Ammon's horn (tissue), 1 donor: ENCODE measurements around the gene GNG2.

Source experiments
- DNase-seq: peaks from one replicate; pipeline ENCODE4 v3.0.0-alpha.2; 2016; ENCODE audit warnings: low spot score

GNG2 gene

DNA sequence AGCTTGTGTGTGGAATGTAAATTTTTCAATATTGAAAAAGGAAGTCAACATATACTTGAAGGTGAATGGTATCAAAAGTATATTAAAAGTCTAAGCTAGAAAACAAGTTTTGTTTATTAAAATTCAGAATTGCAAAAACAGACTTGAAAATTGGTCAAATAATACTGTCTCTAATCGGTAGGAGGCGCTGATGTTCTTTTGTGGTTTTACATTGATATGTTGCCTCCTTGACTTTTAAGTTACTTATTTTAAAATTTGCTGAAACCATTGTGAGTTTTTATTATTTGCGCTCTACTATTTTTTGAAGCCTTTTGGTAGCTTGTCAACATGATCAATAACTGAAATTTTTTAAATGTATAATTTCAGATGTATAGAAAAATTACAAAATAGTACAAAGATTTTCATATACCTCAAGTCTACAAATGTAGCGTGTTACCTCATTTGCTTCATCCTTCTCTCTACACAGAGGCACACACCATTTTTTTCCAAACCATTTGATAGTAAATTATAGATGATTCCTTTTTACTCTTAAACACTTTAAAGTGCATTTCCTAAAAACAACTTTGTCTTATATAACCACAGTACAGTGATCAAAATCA lies 135.8 kb downstream of the GNG2 start:
- no peak for DNase-seq

DNA sequence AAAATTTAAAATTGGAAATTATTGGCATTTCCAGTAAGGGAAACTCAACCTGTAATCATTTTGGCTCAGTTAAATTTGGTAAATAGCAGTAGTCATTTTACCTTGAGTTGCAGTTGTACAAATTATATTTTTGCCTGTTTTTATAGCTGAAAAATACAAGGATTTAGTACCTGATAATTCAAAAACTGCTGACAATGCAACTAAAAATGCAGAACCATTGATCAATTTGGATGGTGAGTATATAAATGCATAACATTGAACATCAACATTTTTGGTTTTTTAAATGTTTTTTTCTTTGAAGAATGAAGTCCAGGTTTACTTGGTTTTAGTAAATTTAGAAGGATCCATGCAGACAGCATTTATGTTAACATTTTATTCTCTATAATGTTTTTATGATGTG lies 137.9 kb downstream of the GNG2 start:
- no peak for DNase-seq

DNA sequence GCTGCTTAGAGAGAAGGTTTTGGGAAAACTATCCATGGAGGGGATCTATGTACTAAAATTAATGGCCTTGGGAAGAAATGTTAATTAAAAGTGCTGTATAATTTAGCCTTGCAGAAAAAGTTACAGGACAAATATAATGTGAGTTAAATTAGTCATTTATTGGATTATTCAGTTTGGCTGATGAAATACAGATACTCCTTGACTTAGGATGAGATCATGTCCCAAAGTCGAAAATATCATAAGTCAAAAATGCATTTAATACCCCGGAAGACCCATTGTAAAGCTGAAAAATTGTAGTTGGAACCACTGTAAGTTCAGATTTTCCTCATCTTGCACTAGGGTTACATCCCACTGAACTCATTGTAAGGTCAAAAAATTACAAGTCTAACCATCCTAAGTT lies 138.7 kb downstream of the GNG2 start:
- DNase-seq = no peak

DNA sequence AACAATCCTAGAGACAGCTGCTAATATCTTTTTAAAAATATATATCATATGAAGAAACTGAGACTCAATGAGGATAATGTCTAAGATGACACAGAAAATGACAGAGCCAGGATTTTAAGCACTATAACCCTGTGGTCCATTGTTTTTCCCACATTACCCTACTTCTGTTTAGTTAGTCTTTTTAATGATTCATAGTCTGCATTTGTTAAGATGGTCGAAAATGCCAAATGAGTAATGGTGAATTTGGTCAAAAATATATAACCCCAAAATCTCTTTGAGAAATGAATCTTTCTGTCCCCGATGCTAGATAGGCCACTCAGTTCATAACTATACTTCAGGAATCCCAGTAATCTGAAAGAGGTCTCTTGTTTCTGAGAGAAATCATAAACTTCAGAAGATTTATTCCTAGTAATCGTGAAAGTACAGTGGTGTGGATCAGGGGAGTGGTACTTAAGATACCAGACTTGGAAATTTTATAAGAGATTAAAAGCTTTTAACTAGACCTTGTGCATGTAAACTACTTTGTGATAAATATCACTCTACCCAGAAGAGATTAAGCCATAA lies 139.7 kb downstream of the GNG2 start:
- no peak for DNase-seq

DNA sequence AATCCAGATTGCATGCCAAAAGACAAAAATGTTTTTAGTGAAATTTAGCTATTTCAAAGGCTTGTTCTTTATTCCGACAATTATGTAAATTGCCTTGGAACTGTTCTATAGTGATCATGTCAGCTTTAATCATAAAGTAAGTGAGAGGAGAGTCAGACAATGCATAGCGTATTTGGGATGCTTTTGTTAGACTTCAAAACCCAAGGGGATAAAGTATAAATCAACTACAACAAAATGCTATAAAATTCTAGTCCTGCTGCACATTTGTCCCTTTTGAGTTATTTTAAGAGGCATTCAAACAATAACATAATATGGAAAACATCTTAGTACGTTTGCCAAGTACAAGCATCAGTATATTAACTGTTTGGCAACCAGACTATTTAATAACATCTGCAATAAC lies 140.3 kb downstream of the GNG2 start:
- no peak for DNase-seq

DNA sequence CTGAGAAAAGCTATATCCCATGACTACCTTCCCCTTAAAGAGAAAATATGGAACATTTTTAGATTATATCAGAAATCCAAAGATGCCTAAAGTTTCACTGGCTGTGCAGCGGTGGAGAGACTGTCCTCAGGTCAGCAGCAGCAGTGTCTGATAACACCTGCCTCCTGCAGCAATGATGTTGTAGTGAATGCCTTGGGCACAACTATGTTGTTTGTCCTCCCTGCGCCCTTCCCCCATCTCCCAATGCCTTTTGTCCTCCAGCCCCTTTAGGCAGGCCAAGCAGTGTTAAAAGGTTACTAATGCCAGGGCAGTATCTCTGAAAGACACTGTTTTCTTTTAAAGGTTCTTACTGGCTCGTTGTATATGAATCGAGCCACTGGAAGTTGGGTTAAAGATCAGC lies 142.1 kb downstream of the GNG2 start:
- no peak for DNase-seq

DNA sequence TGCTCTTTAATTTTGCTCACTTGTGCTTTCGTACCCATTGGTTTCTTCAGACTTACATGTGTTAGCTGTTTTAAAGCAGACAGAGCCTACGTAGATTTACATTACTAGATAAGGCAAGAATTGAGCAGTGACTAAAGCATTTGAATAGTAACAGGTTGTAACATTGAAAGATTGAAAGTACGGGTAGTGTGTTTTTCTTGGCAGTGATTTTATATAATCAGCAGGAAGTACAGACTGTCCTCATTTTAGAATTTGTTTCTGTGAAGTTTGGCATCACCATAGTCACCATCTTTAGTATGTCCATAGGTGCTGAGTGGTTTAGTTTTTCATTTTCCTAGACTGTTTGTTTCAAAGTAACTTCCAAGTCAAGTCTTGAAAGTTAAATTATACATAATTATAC lies 142.9 kb downstream of the GNG2 start:
- no peak for DNase-seq

DNA sequence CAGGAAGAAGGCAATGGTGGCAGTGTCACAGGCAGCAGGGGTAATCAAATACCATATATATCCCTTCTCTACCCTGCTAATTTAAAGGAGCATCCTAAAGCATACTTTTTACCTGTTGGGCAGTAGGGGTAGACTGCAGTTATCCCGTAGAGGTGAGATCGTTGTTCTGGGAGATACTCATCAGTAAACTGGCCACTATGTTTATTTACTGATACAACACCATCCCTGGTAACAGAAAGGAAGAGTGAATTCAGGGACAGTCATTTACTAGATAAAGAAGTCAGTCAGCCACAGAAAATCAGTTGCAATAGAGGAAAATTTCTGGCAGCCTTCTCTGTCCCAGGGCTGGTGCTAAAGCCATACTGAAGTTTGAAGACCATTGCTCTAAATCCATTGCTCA lies 145.2 kb downstream of the GNG2 start:
- DNase-seq = no peak

DNA sequence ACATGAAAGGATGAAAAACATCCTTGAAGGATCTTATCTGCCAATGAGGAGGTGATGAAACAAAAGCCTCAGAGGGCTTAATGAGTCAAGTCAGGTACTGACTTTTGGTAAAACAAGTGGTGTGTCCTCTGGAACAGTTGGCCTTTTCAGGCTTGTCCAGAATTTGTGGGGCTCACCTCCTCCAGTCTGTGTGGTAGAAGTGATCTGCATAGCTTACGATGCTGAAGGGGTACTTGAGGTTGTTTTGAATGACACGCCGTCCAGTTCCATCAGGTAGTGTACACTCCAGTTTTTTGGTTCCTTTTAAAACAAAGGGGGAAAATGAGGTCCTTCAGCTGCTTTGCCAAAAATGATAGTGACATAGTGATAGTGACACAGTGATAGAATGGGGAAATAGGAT lies 145.9 kb downstream of the GNG2 start:
- DNase-seq = no peak

DNA sequence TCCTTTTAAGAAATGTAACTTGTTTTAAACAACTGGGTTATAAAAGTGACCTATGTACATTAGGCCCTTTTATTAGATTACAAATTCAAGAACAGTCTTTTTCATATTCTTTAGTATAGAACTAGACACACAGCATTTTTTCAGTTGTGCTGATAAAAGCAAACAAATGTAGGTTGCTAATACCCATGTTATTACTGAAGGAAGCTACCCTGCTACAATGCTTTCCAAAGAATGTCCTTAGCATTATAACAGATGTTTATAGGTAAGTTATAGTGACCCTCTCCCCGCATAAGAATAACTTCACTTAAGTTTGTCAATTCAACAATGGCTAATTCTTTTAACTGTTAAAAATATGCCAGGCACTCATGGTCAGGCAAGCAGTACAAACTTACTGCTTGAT lies 146.8 kb downstream of the GNG2 start:
- no peak for DNase-seq

DNA sequence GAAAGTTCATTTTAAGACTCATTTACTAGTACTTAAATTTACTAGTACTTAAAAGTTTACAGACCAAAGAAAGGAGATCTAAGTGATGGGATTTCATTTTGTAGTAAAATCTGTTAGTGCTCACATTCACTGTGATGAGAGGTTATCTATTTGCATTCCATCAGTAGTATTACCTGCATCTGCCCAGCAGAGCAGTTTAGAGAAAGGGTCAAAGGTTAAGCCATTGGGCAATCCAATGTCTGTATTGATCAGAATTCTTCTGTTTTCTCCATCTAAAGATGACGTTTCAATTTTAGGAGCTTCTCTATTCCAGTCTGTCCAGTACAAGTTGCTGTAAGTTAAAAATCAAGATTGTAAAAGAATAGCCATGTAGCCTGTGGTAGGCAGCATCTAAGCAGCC lies 147.2 kb downstream of the GNG2 start:
- DNase-seq = no peak

DNA sequence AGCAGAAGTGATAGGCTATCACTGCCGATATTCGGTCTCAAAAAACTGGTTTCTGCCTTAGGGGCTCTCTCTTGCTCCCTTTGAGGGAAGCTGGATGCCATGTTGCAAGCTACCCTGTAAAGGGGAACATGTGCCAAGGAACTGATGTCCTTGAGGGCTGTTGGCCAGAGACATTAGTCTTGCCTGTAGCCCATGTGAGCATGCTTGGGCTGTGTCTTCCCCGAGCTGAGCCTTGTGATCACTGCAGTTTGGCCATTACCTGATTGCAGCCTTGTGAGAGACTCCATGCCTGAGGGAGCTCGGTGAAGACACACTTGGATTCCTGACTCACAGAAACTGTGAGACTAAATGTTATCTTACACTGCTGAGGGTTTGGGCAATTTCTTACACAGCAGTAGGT lies 147.7 kb downstream of the GNG2 start:
- DNase-seq = no peak

DNA sequence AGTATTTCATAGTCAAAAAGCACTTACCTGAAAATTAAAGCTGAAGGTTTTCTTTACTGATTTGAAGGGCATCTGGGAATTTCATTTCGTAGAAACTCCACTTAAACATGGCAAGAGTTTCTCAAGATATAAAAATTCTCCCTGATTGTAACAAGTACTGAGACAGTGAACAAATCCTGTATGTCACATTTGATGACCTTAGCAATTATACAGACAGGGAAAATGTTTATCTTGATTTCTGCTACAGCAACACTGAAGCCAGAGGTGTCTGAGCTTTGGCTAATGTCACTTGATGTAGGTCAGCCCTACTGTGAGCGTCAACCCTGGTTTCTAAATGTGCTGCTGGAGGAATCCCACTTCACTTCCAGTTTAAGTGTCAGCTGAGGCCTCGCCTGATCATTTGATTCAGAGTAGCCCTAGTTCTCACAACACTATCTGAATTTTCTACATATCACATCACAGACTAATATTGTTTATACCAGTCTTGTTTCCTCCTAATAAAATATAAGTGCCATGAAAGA lies 149.8 kb downstream of the GNG2 start:
- no peak for DNase-seq

DNA sequence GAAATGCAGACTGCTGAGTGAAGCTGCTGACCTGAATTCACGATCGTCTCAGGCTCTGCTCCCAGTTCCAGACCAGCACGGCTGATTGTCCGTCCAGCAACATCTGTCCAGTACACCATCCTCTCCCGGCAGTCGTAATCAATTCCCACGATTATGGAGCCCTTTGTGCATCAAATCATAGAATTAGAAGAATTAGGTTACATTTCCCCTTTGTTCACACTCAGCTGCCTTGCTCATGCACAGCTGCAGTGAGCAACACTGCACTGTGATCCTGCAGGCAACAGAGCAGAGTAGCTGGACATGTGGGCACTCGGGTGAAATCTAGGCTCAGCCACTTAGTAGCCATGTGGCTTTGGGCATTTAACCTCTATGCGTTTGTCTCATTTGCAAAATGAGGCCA lies 151.1 kb downstream of the GNG2 start:
- peak; percentile 66 for DNase-seq

DNA sequence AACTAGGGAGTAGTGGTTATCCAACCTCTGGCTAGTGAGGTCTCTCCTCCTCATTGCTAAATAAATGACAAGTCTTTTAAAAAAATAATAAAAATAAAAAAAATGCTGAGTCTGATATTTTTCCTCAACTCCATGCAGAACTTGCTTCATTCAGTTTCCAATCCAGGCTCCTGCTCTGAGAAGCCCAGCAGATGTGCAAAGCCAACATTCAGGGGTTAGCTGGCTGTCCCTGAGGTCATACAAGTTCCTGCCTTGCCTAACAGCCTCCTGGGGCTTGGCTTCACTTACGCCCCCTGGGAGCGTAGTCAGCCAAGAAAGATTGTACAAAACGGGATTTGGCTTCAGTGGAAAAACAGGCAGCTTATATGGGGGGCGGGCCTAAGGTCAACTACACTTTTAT lies 152.2 kb downstream of the GNG2 start:
- no peak for DNase-seq

DNA sequence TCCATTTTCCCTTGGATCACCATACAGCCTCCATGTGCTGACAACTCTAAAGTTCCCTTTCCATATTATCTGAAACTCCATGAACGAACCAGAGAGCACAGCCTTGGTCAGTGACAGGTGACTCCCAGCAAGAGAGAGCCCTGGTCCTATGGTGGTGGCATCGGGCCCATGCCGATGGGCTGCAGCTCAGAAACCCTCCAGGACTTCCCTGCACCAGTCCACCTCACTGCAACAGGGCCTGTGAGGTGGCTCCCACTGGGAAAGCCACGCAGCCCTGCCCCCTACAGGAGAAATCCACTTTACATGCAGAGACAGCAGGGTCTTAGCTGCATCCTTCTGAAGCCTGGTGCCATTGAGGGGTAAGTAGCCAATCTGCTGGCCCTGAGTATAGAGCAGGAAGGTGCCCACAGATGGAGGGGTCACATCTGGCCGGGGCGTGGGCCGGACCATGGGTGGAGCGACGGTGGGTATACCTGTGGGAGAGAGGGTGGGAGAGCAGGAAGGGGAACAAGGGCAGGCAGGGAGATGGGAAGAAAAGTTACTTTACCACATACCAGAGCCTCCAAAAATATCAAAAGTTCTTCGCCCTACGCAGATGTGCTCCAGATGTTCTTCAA lies 153.7 kb downstream of the GNG2 start:
- no peak for DNase-seq

DNA sequence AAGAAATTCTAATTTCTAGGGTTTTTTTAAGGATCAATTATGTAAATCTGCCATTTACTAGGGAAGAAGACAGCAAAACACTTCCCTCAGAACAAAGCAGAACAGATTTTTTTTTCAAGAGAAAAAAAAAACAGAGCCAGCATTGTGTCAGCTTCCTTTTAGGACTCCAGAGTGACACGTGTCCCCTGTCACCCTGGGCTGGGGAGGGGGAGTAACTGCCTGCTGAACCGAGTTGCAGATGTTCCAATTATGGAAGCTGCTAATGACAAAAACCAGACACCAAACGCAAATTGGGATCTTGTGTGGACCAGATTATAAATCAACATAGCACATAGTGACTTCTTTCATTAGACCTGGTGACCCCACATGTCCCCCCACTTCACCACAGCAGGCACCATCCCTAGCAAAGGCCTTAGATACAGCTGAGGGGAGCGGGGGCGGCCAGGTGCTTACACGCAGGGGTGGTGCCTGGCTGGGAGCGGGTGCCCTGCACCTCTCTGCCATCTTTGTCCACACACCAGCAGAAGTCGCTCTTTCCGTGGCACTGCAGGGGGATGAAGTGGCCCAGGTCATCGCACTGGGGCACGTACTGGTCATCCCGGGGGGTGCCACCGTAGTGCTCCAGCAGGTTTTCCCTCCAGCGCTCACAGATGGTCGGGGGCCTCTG lies 154.3 kb downstream of the GNG2 start:
- DNase-seq = peak; percentile 88

DNA sequence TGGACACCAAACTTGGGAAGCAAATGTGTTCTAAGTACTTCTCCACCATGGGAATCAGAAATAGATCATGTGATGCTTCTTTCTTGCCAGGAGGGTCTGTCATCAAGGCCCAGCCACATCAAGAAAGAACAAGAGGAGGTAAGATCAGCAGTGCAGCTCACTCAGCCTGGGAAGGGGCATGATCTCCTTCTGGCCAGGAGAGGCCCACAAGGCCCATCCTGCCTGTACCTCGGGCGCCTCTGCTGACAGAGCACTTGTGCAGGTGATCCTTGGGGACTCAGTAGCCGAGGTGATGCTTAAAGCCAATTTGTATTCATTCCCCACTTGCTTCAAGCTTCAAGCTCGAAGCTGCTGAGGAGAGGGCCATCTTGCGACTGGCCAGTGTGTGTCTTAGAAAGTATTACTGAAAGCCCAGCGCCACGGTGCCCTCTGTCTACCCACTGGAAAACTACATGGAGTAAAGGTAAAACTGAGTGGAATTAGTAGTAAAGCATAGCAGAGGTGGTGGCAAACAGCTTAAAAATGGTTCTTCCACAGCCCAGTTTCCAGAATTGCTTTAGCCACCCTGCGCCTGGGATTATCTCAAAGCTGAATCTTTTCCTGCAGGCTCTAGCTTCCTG lies 155.1 kb downstream of the GNG2 start:
- peak; percentile 84 for DNase-seq

DNA sequence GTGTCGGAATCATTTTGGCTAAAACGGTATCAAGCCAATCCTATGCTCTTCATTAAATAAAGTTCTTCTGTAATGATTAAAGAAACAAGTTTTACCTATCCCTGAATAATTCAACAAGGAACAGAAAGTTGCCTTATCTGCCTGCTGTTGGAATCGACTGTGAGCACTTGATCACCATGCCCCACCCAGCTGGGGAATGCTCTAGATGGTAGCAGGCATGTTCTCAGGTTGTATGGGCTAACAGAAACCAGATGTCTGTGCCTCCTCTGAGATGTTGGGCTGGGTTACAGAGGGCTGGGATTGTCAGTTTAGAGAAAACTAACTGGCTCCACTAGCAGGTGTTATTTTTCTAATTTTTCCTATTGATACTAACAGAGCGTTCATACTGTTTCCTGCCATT lies 157.8 kb downstream of the GNG2 start:
- no peak for DNase-seq

DNA sequence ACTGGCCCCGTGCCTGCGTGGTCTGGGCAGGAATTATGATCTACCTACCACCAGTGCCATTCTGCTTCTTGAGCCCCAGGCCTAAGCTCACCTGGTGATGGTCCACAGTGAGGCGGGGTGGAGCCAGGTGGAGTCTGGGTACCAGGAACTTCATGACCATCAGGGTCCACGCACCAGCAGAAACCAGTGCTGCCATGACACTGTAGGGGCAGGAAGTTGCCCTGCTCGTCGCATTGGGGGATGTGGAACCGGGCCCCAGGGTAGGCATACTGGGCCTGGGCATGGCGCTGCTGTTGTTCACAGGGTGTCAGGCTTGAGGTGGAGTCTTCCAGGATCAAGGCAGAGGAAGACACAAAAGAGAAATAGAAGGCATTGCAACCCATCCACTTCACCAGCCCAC lies 158.6 kb downstream of the GNG2 start:
- DNase-seq = no peak
